ENCODE measurements around the gene SPTLC1. TPM values are rescaled to one million over a fixed set of nuclear protein-coding genes. Genes with fewer than 3 reads are reported as not detected.

Gene SPTLC1
- total RNA-seq, 1 donor from 2014 or later: 40.8 TPM

GRCh38 chr9:92058723-92059444 lies 56.3 kb downstream of the SPTLC1 start:
- H3K36me3 Mint-ChIP-seq (ENCODE audit: low read depth): peaks cover 91% of the 10 kb centered on the region
- DNase-seq (no peak), ATAC-seq (ENCODE audit: low read depth) (no peak)
- POLR2A ChIA-PET: no interaction called here
- no peaks in the 10 kb centered on the region for H3K27me3 Mint-ChIP-seq
- no peaks in the 10 kb centered on the region for H3K4me1 Mint-ChIP-seq
- H3K27ac Mint-ChIP-seq: no peak overlapping the region
- H3K4me3 Mint-ChIP-seq: no peak overlapping the region
- CTCF ChIA-PET: no interaction called here
- intact Hi-C loops (cut with micrococcal nuclease): no loop called here
- peaks cover 20% of the 10 kb centered on the region for H3K9me3 Mint-ChIP-seq
- TF ChIP-seq CTCF (IDR thresholded peaks at IDR 0.05): no peak

GRCh38 chr9:92058026-92058425 lies 57.2 kb downstream of the SPTLC1 start:
- H3K27ac Mint-ChIP-seq: no peak overlapping the region
- no peaks in the 10 kb centered on the region for H3K27me3 Mint-ChIP-seq
- DNase-seq (no peak), ATAC-seq (ENCODE audit: low read depth) (no peak)
- H3K4me1 Mint-ChIP-seq: no peaks in the 10 kb centered on the region
- ChIA-PET POLR2A (no interaction called here), CTCF (no interaction called here)
- H3K9me3 Mint-ChIP-seq: peaks cover 14% of the 10 kb centered on the region
- H3K36me3 Mint-ChIP-seq (ENCODE audit: low read depth): peaks cover 91% of the 10 kb centered on the region
- H3K4me3 Mint-ChIP-seq: no peak overlapping the region
- no peak for TF ChIP-seq CTCF (IDR thresholded peaks at IDR 0.05)
- intact Hi-C loops (cut with micrococcal nuclease): no loop called here

- Mint-ChIP-seq H3K9me3 (peaks cover 6% of the 10 kb centered on the region), H3K36me3 (ENCODE audit: low read depth) (peaks cover 88% of the 10 kb centered on the region), H3K27ac (no peak overlapping the region), H3K27me3 (no peaks in the 10 kb centered on the region), H3K4me1 (no peaks in the 10 kb centered on the region), H3K4me3 (no peak overlapping the region)
- intact Hi-C loops (cut with micrococcal nuclease): no loop called here
- ChIA-PET CTCF (no interaction called here), POLR2A (no interaction called here)
- no peak for DNase-seq
- TF ChIP-seq CTCF (IDR thresholded peaks at IDR 0.05): no peak
- no peak for ATAC-seq (ENCODE audit: low read depth)
Observed at GRCh38 chr9:92057226-92057625, 58.0 kb downstream of the SPTLC1 start.

- ATAC-seq (ENCODE audit: low read depth) (no peak), DNase-seq (no peak)
- H3K27ac Mint-ChIP-seq: no peak overlapping the region
- no peaks in the 10 kb centered on the region for H3K27me3 Mint-ChIP-seq
- intact Hi-C loops (cut with micrococcal nuclease): no loop called here
- peaks cover 86% of the 10 kb centered on the region for H3K36me3 Mint-ChIP-seq (ENCODE audit: low read depth)
- no peaks in the 10 kb centered on the region for H3K4me1 Mint-ChIP-seq
- ChIA-PET POLR2A (no interaction called here), CTCF (no interaction called here)
- no peak for TF ChIP-seq CTCF (IDR thresholded peaks at IDR 0.05)
- no peaks in the 10 kb centered on the region for H3K9me3 Mint-ChIP-seq
- H3K4me3 Mint-ChIP-seq: no peak overlapping the region
Observed at GRCh38 chr9:92055624-92056023, 59.6 kb downstream of the SPTLC1 start.

- DNase-seq (no peak), ATAC-seq (ENCODE audit: low read depth) (no peak)
- Mint-ChIP-seq H3K27ac (no peak overlapping the region), H3K4me1 (no peaks in the 10 kb centered on the region), H3K4me3 (no peak overlapping the region), H3K27me3 (no peaks in the 10 kb centered on the region), H3K36me3 (ENCODE audit: low read depth) (peaks cover 90% of the 10 kb centered on the region), H3K9me3 (peaks cover 4% of the 10 kb centered on the region)
- TF ChIP-seq CTCF (IDR thresholded peaks at IDR 0.05): no peak
- intact Hi-C loops (cut with micrococcal nuclease): no loop called here
- ChIA-PET CTCF (no interaction called here), POLR2A (no interaction called here)
Observed at GRCh38 chr9:92048924-92049625, 66.1 kb downstream of the SPTLC1 start.
